GM10248 (cell line): Measurements from ENCODE around the gene INPP4A.

Experiments
- CTCF ChIA-PET: fragments of 300-600 bp; sonication (Branson Sonifier 250); formaldehyde crosslinking; extraction: SDS; loops from one replicate; lab custom pipeline; 2021; ENCODE audit warnings: antibody characterized with exemption; lab: Yijun Ruan, JAX
- POLR2A ChIA-PET: fragments of 350-650 bp; sonication (Branson Sonifier 250); formaldehyde crosslinking; extraction: SDS; loops from one replicate; lab custom pipeline; 2020; ENCODE audit warnings: antibody characterized with exemption; lab: Yijun Ruan, JAX
- DNase-seq: peaks from one replicate; pipeline ENCODE4 v3.0.0; 2012; ENCODE audit errors: extremely low spot score
- TF ChIP-seq, protein P1 (sequence below): IDR thresholded peaks from 2 replicates; pipeline ENCODE4 v1.5.1; 2012; ENCODE audit warnings: mild to moderate bottlenecking, low read depth; ENCODE audit errors: extremely low read depth, missing control alignments, control extremely low read depth

INPP4A gene

DNA sequence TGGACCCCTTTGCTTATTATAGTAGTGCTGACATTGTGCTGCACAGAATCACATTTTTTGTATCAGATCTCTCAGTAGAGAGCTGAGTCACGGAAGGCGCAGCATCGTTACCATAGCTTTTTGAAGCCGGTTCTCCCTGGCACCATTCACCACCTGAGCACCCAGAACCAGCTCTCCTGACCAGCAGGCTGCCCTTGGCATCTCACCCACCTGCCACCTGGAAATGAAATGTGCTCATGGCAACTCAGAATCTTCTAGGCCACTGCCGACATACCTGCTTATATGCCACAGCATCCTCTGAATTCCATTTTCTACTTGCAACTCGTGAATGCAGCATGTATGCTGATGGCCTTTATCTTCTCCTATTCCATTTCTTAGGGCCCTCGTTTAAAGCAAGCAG lies 100.9 kb downstream of the INPP4A start:
- ChIA-PET POLR2A (no interaction called here), CTCF (interaction anchor here (0.8 to 1.4 kb wide), 3 partner anchors 10 to 63 kb away, joined by 3 to 4 read pairs (median 3); no protein-coding TSS in a partner anchor)
- TF ChIP-seq, protein P1, sequence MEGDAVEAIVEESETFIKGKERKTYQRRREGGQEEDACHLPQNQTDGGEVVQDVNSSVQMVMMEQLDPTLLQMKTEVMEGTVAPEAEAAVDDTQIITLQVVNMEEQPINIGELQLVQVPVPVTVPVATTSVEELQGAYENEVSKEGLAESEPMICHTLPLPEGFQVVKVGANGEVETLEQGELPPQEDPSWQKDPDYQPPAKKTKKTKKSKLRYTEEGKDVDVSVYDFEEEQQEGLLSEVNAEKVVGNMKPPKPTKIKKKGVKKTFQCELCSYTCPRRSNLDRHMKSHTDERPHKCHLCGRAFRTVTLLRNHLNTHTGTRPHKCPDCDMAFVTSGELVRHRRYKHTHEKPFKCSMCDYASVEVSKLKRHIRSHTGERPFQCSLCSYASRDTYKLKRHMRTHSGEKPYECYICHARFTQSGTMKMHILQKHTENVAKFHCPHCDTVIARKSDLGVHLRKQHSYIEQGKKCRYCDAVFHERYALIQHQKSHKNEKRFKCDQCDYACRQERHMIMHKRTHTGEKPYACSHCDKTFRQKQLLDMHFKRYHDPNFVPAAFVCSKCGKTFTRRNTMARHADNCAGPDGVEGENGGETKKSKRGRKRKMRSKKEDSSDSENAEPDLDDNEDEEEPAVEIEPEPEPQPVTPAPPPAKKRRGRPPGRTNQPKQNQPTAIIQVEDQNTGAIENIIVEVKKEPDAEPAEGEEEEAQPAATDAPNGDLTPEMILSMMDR, result no peak
- DNase-seq, result no peak

DNA sequence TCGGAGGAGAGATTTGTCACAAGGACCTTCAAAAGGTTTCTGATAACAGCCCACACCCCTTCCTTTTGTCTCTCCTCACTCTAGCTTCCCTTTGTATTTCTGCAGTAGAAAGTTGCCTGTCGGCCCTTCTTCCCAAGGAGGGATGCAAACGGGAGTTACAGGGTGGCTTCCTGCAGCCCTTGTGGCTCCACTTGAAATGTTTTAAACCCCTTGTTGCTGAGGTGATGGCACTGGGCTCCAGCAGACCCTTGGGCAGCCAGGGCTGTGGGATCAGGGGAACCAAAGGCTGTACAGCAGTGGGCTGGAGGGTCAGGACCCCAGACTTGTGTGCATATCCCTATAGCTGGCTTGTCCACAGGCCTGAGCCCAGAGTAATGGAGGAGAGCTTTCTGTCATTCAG lies 101.5 kb downstream of the INPP4A start:
- POLR2A ChIA-PET, result no interaction called here
- no peak for DNase-seq
- CTCF ChIA-PET, result interaction anchor here (1.2 to 1.5 kb wide), 5 partner anchors 10 to 153 kb away, joined by 3 to 8 read pairs (median 3); no protein-coding TSS in a partner anchor
- TF ChIP-seq, protein P1, result no peak

DNA sequence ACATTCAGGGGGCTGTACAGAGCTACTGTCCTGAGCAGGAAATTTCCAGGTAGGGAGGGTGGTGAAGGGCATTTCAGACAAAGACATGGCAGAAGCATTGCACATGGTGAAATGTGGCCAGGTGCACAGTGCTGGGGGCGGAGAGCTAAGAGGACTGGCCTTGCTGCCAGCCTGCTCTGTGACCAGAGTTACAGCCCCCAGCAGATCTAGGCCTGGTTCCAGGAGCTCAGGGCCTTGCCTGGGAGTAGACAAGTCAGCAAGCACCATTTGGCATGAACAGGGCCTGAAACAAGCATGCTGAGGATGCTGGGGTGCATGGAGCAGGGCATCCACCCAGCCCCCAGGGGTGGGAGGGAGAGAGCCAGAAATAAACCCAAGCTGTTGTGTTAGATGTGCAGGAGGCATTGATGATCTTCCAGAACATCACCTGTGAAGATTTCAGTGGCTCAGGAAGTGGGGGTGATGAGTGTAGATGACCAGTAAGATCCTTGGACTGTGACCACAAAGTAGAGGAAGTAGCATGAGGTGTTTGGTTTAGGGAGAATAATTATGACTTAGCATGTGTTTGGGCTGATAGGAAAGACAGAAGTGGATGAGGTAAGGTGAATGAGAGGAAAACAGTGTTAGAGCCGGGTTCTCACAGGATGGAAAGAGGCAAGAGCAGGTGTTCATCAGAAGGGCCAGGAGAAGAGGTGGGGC lies 102.6 kb downstream of the INPP4A start:
- TF ChIP-seq, protein P1, result no peak
- POLR2A ChIA-PET, result no interaction called here
- CTCF ChIA-PET, result interaction anchor here (1.2 to 1.6 kb wide), 4 partner anchors 60 to 154 kb away, joined by 3 to 8 read pairs (median 4); no protein-coding TSS in a partner anchor
- DNase-seq, result no peak

DNA sequence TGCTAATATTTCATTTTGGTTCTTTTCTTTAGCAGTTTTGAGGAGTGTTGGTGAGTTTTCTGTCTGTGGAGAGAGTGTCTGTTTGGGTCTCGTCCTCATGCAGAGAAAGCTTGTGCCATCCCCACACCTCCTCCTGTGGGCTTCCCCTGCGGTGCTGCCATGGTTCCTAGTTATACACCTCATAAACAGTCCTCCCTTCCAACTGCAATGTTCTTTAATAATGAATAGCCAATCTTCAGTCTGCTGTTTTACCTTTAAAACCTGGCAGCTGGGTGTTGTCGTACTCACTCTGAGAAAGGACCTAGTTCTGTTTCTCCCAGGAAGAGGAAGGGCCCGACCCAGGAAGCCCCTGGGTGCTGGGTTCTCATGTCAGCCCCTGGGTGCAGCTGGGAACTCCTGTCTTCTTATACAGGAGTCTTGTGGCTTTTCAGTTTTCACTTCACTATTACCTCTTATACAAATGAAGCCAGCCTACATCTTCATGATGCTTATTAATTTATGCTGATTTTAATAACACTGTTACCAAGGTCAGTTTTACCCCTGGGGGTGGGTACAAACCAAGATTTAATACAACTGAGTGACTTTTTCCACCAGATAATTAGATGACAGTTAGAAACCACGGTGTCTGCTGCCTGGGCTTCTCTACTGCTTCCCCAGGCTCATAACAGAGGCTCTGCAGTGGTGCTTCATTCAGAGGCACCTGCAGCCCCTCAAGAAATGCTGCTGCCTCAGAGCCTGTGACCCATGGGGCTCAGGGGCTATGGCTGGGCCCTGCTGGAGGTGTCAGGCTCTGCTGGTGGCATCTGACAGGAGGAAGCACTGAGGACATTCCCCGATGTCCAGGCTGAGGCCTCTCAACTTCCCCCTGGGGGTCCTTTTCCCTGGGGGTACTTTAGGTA lies 104.5 kb downstream of the INPP4A start:
- peak; percentile 49 for DNase-seq
- TF ChIP-seq, protein P1, result no peak
- ChIA-PET CTCF (interaction anchor here (1.2 to 2.7 kb wide), 3 partner anchors 11 to 23 kb away, joined by 3 to 8 read pairs (median 4); no protein-coding TSS in a partner anchor), POLR2A (no interaction called here)

DNA sequence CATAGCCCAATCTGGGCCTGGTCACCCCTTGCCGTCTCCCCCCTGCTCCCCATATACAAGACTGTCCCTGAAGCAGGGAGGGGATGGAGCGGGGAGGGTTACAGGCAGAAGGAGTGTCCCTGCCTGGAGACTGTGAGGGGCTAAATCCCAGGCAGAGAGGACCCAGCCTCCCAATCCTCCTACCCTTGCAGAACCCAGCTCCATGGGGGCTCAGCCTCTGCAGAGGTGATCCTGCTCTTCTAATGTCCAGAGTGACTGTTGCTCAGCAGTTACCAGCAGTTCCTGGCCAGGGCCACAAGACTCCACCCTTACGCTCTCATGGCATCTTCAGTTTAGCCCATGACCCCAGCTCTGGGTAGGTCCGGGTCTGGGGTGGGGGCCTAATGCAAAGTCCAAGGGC lies 105.5 kb downstream of the INPP4A start:
- CTCF ChIA-PET, result interaction anchor here (1.9 to 2.7 kb wide), 2 partner anchors 10 to 19 kb away, joined by 4 to 8 read pairs; no protein-coding TSS in a partner anchor
- TF ChIP-seq, protein P1, result no peak
- POLR2A ChIA-PET, result no interaction called here
- no peak for DNase-seq

DNA sequence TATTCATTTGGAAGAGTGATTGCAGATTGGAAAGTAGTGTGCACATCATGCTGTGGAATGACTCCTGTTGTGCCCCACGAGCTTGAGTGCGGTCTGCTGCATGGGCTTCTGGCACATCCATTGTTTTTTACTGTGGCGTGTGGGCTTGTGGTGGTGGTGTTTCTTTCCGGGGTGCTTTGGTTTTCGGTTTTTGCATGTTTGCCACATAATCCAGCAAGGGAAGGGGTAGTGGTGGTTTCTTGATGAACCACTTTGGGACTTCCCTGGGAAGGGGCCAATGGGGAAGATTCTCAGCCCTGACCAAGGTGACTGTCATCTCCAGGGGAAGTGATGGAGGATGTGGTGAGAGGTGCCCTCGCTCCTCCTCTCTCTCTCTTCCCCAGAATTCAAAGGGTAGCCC lies 106.7 kb downstream of the INPP4A start:
- ChIA-PET CTCF (interaction anchor here (1.5 to 2.7 kb wide), 2 partner anchors 9 to 17 kb away, joined by 5 to 8 read pairs; no protein-coding TSS in a partner anchor), POLR2A (interaction anchor here (0.6 kb wide), 1 partner anchor 928 kb away, joined by 3 read pairs; no protein-coding TSS in a partner anchor)
- DNase-seq, result no peak
- TF ChIP-seq, protein P1, result no peak
